Renal cortical epithelial cell (primary cell): ENCODE data around the gene C1orf21. TPM values are rescaled to one million over a fixed set of nuclear protein-coding genes. Genes with fewer than 3 reads are reported as not detected.

Experiments used
- DNase-seq: peaks from one replicate; pipeline ENCODE4 v3.0.0-alpha.2; 2011; ENCODE audit warnings: low read depth
- total RNA-seq: library from RNA; depleted of rRNA; stranded (reverse); fragments of >200 nt; gene quantifications from 2 replicates; pipeline ENCODE4 v1.2.3, GENCODE V29; 2014

Gene C1orf21
- total RNA-seq, 1 donor from 2014 or later = 1.7 TPM

DNA sequence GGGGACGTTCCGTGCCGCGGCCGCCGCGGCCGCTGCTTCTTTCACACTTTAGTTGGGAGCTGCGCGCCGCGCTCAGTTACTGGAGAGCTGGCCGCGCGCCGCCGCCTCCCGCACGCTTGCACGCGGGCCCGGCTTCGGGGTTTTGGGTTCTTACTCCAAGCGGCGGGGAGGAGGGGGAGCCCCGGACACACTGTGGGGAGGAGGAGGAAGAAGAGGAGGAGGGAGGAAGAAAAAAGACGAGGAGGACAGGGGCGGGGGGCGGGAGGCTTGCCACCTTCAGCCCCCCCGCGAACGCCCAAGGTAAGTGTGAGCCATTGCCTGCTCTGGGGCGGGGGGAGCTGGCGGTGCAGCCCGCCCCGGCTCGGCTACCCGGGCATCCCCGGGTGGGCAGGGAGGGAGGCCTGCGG lies 243 bp downstream of the C1orf21 start:
- no peak for DNase-seq

DNA sequence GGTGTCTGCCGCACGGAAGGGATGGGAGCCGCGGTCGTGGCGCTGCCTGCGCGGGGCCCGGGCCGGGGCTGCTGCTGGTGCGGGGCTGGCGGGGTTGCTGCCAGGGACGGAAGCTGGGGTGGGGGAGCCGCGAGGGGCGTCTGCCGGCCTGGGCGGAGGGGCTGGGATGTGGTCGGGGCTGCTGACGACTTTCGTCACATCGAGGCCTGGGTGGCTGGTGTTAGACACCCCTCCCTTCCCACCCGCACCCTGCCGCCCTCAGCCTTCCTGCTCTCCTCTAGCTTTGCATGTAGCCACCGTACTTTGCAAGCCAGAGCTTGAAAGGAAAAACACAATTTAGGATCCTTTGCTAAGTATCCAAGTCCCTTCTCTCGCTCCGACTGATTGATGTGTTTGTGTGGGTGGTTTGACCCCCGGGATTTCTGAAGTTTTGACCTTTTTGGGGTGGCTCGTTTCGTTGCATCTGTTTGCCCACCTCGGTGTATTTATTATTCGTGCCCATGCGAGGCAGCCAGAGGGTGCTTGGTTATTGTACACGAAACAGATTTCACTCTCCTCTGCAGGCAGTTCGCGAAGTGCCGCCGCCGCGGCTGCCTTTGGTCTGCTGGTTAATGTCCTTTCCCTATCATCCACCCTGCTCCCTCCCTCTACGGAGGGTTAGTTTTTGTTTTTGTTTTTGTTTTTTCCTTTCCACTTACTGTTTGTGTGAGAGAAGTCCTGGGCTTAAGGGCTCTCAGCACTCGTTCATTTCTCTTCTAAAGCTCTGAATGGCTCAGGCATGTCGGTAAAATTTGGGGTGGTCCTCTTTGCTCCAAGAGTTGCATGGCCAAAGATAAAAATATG lies 868 bp downstream of the C1orf21 start:
- DNase-seq = no peak

GRCh38 chr1:184388319-184388889 lies 1.6 kb downstream of the C1orf21 start:
- peak; percentile 71 for DNase-seq

GRCh38 chr1:184388971-184389370 lies 2.1 kb downstream of the C1orf21 start:
- DNase-seq = no peak

DNA sequence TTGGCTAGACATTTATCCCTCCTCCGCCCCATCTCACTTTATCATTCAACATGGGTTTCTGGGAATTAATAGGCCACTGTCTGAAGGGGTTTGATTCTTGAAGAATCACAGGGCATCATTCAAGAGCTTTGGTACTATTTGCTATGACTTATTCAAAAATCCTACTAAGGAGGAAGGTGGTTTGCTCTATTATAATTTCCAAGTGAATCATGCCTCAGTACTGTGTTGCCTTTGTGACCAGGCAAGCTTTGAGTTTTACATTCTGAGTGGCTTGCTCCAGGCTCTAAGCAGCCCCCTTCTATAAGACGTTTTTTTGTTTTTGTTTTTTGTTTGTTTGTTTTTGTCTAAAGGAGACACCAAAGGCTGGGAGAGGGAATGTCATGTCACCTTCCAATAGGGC lies 2.6 kb downstream of the C1orf21 start:
- no peak for DNase-seq

- DNase-seq = no peak
Observed at GRCh38 chr1:184390889-184391288, 4.1 kb downstream of the C1orf21 start.

GRCh38 chr1:184392067-184392466 lies 5.2 kb downstream of the C1orf21 start:
- DNase-seq = no peak

- DNase-seq = no peak
Observed at GRCh38 chr1:184392779-184393522, 6.1 kb downstream of the C1orf21 start.

GRCh38 chr1:184393962-184394361 lies 7.1 kb downstream of the C1orf21 start:
- no peak for DNase-seq

- no peak for DNase-seq
Observed at GRCh38 chr1:184395370-184395769, 8.5 kb downstream of the C1orf21 start.

GRCh38 chr1:184395937-184396480 lies 9.2 kb downstream of the C1orf21 start:
- DNase-seq = no peak

DNA sequence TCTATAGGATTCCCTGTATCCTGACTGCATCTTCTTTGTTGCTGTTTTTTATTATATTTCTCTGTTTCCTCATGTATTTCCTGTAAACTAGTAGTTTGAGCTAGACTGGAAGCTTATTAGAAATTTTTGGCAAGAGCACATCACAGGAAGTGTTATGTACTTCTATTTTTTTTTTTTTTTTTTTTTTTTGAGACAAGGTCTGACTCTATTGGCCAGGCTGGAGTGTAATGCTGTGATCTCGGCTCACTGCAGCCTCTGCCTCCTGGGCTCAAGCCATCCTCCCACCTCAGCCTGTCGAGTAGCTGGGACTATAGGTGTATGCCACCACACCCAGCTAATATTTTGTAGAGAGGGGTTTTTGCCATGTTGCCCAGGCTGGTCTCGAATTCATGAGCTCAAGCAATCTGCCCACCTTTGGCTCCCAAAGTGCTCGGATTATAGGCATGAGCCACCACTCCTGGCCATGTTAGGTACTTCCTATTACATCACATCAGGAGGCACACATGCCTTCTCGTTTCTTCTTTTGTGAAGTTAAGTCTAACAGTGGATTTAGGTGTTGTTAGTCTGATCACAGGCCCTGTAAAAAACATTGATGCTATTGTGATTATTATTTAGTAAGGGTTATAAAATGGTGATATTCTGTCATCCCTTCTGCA lies 12.5 kb downstream of the C1orf21 start:
- no peak for DNase-seq

- peak; percentile 29 for DNase-seq
Observed at GRCh38 chr1:184403961-184404726, 17.3 kb downstream of the C1orf21 start.

GRCh38 chr1:184404727-184405027 lies 17.8 kb downstream of the C1orf21 start:
- no peak for DNase-seq

DNA sequence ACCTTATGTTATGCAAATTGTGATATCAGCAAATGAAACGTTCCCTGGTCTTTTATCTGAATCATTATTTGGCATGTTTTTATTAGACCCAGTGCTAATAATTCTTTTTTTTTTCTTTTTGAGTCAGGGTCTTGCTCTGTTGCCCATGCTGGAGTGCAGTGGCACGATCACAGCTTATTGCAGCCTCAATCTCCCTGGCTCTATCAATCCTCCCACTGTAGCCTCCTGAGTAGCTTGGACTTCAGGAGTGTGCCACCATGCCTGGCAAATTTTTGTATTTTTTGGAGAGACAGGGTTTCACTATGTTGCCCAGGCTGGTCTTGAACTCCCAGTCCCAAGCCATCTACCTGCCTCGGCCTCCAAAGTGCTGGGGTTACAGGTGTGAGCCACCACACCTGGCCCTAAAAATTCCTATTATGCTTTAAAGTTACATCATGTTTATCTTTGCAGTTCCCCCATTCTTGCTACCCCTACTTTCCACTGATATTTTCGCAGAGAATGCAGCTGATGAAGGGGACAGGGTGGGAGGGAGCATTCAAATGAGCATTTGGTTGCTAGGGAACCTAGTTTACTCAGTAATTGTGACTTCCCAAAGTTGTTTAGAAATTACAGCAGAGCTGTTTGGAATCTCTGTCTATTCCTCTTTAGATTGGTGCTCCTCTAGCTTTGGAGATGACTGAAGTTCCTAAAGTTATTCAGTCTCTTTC lies 18.4 kb downstream of the C1orf21 start:
- no peak for DNase-seq

- no peak for DNase-seq
Observed at GRCh38 chr1:184405801-184406142, 18.9 kb downstream of the C1orf21 start.

- DNase-seq = no peak
Observed at GRCh38 chr1:184406479-184406878, 19.6 kb downstream of the C1orf21 start.

- peak; percentile 91 for DNase-seq
Observed at GRCh38 chr1:184407816-184408510, 21.1 kb downstream of the C1orf21 start.

GRCh38 chr1:184408580-184408979 lies 21.8 kb downstream of the C1orf21 start:
- no peak for DNase-seq

GRCh38 chr1:184409011-184409410 lies 22.2 kb downstream of the C1orf21 start:
- peak; percentile 48 for DNase-seq
